Inferior parietal cortex (tissue), 1 donor: ENCODE data around the gene CLDN22.

ENCODE experiments used
- DNase-seq: peaks from one replicate; pipeline ENCODE4 v3.0.0-alpha.2; 2016; ENCODE audit errors: extremely low spot score

CLDN22 gene

DNA sequence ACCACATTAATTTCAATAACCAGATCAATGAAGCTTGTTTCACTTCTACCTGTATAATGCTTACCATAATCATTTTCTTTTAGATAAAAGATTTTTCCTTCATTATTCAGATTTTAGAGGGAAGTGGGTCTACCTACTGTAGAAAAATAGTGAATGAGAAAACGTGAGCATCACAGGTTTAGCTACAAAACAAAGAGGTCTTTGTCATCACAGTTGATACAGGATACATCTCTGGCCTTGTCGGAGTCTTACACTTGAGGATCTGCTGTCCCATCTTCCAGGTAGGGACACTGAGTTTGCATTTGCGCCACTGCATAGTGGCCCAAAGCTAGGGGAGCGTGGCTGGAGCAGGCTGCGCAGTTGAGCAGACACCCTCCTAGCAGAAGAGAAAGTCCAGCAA lies 1.4 kb upstream of the CLDN22 start:
- no peak for DNase-seq

DNA sequence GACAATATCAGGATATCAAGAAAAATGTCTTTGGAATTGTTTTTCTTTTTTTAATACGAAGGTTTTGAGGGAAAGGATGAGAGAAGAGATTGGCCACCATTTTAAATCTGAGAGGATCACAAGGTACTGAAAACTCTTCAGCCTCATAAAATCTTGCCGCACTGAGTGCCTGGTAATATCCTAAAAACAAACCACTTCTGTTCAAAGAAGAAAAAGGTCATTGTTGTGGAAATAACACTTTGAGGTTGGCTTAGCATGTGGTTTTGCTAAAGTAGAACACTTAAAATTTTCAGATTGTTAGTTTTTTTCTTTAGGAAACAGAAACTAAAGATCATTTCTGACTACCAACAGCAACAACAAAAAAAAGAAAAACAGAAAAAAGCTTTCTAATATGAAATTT lies 1.0 kb upstream of the CLDN22 start:
- no peak for DNase-seq

DNA sequence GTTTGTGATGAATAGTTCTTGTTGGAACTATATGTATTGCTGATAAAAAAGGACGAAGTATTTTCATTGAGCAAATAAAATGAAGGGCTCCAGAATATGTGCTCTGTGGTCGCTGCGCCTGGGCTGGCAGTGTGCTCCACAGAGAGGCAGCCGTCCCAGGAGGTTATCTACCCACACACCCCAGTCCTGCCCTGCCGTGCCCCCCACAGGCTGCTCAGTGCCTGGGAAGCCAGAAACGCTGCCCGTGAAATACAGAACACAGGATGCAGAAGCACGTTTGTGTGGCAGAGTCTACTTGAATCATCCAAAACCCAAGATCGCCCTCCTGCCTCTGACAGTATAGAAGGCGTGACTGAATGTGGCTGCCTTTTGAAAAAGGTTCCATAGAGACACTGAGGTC lies 1.4 kb downstream of the CLDN22 start:
- no peak for DNase-seq

DNA sequence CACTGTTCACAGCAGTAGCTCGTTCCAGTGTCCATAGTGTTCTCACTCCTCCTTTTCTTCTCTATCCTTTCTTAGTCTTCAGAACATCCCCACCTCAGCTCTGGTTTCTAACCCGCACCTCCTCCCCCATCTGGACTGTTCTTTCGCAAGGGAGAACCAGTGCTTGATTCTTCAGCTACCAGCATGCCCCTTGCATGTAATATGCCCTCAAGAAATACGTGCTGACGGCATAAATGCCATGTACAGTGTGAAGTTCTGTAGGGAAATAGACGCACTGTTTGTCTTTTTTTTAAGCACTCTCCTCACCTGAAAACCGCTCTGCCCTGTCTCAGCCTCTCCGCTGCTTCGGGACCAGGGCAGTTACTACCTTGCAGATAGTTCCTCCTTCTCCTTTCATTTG lies 5.3 kb downstream of the CLDN22 start:
- no peak for DNase-seq

DNA sequence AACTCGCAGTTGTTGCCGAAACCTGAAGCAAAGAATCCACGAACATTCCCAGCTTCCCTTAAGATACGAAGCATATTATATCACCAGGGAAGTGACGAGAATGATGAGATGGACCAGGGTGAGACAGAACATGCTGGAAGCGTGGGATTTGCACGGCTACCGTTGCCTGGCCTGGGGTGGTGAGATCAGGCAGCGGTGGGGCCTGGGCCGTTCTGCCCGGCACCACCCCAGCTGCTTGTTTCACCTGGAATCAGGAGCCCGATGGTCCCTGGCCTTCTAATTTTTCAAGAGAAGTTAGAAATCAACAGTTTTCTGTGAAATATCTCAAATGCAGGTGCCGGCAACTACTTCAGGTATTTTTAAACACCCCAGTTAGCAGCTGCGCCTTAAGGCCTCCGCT lies 5.7 kb downstream of the CLDN22 start:
- DNase-seq = no peak

DNA sequence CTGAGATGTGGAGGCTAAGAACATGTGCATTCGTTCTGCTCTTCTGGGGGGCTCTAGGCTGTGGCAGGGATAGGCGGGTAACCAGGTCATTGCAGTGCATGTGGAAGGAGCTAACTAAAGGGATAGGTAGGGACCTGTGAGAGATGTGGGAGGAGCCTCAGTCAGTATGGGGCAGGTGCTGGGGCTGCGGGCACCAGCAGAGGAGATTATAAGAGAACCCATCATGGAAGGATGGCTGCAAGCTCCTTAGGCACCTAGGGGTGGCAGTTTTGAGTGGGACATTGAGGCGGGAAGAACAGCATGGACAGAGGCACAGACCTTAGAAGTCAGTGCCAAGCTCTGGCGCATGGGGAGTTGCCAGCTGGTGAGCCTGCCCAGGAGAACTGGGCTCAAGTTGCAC lies 7.2 kb downstream of the CLDN22 start:
- no peak for DNase-seq

DNA sequence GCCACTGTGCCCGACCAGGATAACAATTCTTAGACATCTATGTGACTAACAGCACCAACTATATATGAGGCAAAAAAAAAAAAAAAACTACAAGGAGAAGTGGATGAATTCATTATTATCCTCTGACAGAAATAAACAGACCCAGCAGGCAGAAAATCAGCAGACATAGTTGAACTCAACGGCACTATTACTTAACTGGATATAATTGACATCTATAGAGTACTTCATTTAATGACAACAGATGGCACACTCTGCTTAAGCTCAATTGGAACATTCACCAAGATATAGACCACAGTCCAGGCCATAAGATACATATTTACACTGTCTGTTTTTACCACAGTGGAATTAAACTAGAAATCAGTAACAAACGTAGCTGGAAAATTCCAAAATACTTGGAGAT lies 13.3 kb downstream of the CLDN22 start:
- no peak for DNase-seq

- DNase-seq = no peak
Observed at GRCh38 chr4:183304538-183304937, 15.5 kb downstream of the CLDN22 start.

- no peak for DNase-seq
Observed at GRCh38 chr4:183304067-183304466, 16.0 kb downstream of the CLDN22 start.

- DNase-seq = no peak
Observed at GRCh38 chr4:183303301-183303700, 16.8 kb downstream of the CLDN22 start.

GRCh38 chr4:183300655-183301054 lies 19.4 kb downstream of the CLDN22 start:
- no peak for DNase-seq

- DNase-seq = no peak
Observed at GRCh38 chr4:183300070-183300469, 20.0 kb downstream of the CLDN22 start.

- no peak for DNase-seq
Observed at GRCh38 chr4:183299464-183299863, 20.6 kb downstream of the CLDN22 start.

- DNase-seq = no peak
Observed at GRCh38 chr4:183297675-183298074, 22.4 kb downstream of the CLDN22 start.

- DNase-seq = no peak
Observed at GRCh38 chr4:183295711-183296110, 24.4 kb downstream of the CLDN22 start.

- DNase-seq = no peak
Observed at GRCh38 chr4:183291070-183291469, 29.0 kb downstream of the CLDN22 start.

GRCh38 chr4:183289688-183290087 lies 30.4 kb downstream of the CLDN22 start:
- DNase-seq = no peak

DNA sequence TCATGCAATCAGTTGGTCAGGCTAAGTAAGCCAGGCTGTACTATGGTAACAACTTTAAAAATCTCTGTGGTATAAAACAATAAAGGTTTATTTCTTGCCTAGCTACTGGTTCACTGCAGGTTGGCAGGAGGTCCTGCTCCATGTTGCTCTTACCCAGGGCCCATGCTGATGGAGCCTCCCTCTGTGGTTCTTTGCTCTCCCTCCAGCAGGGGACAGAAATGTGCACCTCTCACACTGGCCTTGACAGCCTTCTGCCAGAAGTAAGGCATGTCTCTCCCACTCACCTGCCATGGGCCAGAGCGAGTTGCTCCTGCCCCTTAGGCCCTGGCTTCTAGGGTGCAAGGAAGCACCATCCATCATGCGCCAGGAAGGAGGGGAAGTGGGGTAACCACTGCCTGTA lies 31.1 kb downstream of the CLDN22 start:
- DNase-seq = no peak

- no peak for DNase-seq
Observed at GRCh38 chr4:183287677-183288076, 32.4 kb downstream of the CLDN22 start.

GRCh38 chr4:183287309-183287659 lies 32.8 kb downstream of the CLDN22 start:
- DNase-seq = no peak

DNA sequence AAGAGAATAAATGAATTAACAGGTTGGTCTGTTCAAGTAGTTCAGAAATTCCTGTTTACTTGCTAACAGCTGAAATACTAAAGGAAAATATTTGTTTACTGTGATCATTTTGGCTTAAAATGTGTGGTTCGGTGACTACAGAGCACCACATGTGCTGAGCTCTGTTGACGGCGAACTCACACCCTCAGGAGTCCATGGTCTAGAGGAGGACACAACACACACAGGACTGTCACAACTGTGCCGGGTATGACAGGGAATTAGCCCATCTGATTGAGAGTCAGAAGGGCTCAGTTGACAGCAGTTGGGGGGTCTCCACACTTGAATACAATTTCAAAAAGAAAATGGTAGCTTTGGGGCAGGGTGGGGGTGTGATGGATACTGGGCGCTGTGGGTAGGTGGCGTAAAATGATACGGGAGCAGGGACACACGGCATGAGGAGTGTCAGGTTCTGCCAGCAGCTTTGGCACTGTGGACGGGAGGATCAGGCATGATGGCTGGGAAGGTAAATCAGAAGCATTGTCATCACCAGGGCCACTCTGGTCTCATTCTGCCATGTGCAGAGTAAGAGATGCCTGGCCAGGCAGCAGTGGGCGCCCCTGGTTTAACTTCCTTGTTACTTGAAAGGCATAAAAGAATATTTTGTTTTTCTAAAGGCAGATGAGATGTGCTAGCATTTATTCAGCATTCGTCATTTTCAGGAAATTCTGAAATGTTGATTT lies 33.3 kb downstream of the CLDN22 start:
- no peak for DNase-seq

DNA sequence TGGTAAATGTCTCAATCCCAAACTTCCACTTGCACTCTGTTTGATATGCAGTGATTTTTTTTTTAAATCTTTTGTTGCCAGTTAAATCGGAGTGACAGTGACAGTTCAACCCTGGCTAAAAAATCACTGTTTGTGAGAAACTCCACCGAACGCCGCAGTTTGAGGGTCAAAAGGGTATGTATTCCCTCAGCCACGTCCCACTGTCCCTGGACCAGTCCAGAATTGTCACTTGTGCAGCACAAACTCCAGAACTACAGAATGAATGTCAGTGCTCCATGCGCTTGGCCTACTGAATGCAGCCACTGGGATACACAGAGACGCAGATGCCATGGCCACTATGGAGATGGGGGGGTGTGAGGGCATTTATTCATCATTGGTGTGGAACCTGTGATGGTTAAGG lies 34.2 kb downstream of the CLDN22 start:
- no peak for DNase-seq

DNA sequence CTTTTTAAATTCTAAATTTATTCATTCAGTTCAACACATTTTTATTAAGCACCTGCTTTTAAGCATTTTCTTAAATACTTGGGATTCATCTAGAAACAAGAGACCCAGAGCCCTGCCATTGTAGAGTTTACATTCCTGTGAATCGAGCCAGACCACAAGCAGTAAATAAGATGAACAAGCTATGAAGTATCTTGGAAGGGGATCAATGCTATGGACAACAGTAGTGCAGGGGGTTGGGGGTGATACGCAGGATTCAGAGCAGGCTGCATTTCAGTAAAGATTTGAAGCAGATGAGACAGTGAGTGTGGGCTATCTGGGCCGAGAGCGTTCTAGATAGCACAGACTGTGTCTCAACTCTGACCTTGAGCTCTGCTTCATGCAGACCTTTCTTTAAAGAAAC lies 35.1 kb downstream of the CLDN22 start:
- no peak for DNase-seq

GRCh38 chr4:183284258-183284785 lies 35.8 kb downstream of the CLDN22 start:
- DNase-seq = no peak
